Progenitor cell of endocrine pancreas (in vitro differentiated cells): Measurements from ENCODE around the gene SPATS2L. TPM values are rescaled to one million over a fixed set of nuclear protein-coding genes. Genes with fewer than 3 reads are reported as not detected.
A peak's percentile ranks its signal among the peaks of the same experiment; 100 is the strongest.

Experiments used
- DNase-seq: peaks from one replicate; pipeline ENCODE4 v3.0.0; 2021; ENCODE audit warnings: low spot score; ENCODE audit not compliant: unreplicated experiment
- H3K27ac Mint-ChIP-seq: 2 replicates; pipeline ENCODE4 v1.8.0; 2021; ENCODE audit warnings: mild to moderate bottlenecking, moderate library complexity, mixed read lengths
- H3K27me3 Mint-ChIP-seq: 2 replicates; pipeline ENCODE4 v1.8.0; 2021; ENCODE audit warnings: mixed read lengths
- H3K36me3 Mint-ChIP-seq: 2 replicates; pipeline ENCODE4 v1.8.0; 2022; ENCODE audit warnings: mixed read lengths; ENCODE audit not compliant: insufficient read depth
- H3K4me1 Mint-ChIP-seq: 2 replicates; pipeline ENCODE4 v1.8.0; 2021; ENCODE audit warnings: low read depth, mixed read lengths
- H3K4me3 Mint-ChIP-seq: 2 replicates; pipeline ENCODE4 v1.8.0; 2021; ENCODE audit warnings: low read depth, mild to moderate bottlenecking, moderate library complexity, mixed read lengths
- H3K9me3 Mint-ChIP-seq: 2 replicates; pipeline ENCODE4 v1.8.0; 2021; ENCODE audit warnings: low read depth, mixed read lengths
- total RNA-seq: library from RNA; stranded (reverse); gene quantifications from 2 replicates; pipeline ENCODE4 v1.2.1, GENCODE V29; 2021
- TF ChIP-seq, protein P1 (sequence below): fragments of 200-600 bp; sonication (generic); IDR thresholded peaks from one replicate; pipeline ENCODE4 v1.5.0; 2021; ENCODE audit warnings: antibody characterized with exemption, mild to moderate bottlenecking; ENCODE audit not compliant: unreplicated experiment

Gene SPATS2L
- total RNA-seq, 1 donor from 2014 or later = 110 TPM

DNA sequence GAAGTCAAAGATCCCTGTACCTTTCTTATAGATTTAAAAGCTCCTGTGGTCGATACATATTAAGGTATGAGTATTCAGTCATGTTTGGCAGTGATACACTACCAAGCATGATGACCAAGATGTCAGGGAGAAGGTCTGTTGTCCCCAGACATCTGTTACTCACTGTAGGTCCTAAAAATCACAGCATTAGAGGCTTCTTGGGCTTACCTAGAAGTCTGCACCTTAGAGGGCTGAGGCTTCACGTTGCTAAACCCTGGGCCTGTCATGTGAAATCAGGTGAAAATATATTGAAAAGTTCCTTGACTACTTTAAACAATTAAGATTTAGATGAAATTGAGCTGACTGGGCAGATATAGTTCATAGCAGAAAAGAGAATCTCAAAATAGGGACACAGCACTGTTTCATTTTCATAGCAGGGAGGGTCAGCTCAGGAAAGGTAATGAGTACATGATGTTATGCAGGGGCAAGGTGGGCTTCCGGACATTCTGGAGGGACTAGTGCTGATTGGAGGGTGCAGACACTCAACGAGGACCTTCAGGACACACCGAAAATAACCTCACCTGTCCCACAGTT is 78.7 kb downstream of the SPATS2L start:
- no peaks in the 10 kb centered on the region for H3K27me3 Mint-ChIP-seq
- H3K27ac Mint-ChIP-seq = no peak overlapping the region
- peaks cover under 1% of the 10 kb centered on the region for H3K9me3 Mint-ChIP-seq
- no peak for DNase-seq
- TF ChIP-seq, protein P1, sequence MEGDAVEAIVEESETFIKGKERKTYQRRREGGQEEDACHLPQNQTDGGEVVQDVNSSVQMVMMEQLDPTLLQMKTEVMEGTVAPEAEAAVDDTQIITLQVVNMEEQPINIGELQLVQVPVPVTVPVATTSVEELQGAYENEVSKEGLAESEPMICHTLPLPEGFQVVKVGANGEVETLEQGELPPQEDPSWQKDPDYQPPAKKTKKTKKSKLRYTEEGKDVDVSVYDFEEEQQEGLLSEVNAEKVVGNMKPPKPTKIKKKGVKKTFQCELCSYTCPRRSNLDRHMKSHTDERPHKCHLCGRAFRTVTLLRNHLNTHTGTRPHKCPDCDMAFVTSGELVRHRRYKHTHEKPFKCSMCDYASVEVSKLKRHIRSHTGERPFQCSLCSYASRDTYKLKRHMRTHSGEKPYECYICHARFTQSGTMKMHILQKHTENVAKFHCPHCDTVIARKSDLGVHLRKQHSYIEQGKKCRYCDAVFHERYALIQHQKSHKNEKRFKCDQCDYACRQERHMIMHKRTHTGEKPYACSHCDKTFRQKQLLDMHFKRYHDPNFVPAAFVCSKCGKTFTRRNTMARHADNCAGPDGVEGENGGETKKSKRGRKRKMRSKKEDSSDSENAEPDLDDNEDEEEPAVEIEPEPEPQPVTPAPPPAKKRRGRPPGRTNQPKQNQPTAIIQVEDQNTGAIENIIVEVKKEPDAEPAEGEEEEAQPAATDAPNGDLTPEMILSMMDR = no peak
- no peak overlapping the region for H3K4me3 Mint-ChIP-seq
- H3K36me3 Mint-ChIP-seq = peaks cover 16% of the 10 kb centered on the region
- H3K4me1 Mint-ChIP-seq = peaks cover 24% of the 10 kb centered on the region

DNA sequence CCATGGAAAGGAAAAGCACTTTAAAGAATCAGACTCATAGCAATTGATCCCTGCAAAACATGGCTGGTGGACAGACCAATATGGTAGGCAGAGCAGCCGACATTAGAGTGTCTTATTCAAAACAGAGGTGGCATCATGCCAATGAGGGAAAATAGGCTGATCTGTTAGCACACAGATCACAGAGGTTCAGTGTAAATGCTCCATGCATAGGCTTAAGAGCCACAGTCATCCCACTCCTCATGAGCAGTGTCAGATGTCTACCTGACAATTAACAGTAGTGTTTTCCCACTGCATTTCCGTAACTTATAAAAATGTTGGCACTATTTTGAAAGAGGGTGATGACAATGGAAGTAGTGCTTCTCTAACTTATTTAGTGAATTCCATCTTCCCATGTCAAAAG is 86.7 kb downstream of the SPATS2L start:
- peaks cover 16% of the 10 kb centered on the region for H3K9me3 Mint-ChIP-seq
- peaks cover 18% of the 10 kb centered on the region for H3K4me1 Mint-ChIP-seq
- TF ChIP-seq, protein P1 = no peak
- no peak overlapping the region for H3K27ac Mint-ChIP-seq
- H3K4me3 Mint-ChIP-seq = no peak overlapping the region
- no peaks in the 10 kb centered on the region for H3K27me3 Mint-ChIP-seq
- DNase-seq = no peak
- peaks cover 38% of the 10 kb centered on the region for H3K36me3 Mint-ChIP-seq

DNA sequence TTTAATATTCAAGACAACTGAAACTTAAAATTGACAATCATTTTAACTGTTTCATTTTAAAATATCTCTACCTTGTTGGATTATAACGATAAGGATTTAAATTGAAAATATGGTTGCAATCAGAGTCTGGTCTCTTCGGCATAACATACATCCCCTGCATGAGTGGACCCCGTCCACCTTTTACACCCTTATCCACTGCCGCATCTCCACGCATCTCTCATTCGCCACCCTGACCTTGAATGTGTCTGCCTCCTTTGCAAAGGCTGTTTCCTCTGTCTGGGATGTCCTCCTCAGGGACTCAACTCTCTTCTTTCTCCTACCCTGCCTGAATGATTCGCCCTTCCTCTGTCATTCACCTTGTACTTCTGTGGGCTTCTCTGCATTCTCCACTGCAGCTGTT is 87.6 kb downstream of the SPATS2L start:
- Mint-ChIP-seq H3K27ac (peak overlapping the region; percentile 11), H3K9me3 (peaks cover 16% of the 10 kb centered on the region), H3K27me3 (no peaks in the 10 kb centered on the region), H3K4me3 (no peak overlapping the region), H3K4me1 (peaks cover 18% of the 10 kb centered on the region), H3K36me3 (peaks cover 36% of the 10 kb centered on the region)
- TF ChIP-seq, protein P1 = no peak
- no peak for DNase-seq

DNA sequence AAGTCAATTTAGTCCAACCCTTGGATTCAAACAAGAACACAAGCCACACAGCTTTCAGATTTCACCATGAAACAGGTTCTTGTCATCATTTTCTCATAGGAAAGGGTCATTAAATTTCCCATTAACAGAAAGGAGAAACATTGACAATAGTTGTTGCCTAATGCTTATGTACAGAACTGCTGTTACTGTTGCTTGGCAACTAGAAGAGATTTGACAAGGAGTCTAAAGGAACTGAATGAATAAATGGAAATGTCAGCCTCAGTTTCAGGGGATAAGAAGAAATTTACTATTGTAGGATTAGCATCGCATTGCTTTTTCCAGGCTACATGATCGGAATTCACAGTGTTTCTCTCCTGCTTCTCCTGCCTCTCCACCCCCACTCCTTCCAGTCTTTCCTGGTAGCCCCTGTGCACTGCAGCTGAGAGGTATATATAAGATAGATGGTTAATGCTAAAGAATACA is 90.3 kb downstream of the SPATS2L start:
- peaks cover 23% of the 10 kb centered on the region for H3K36me3 Mint-ChIP-seq

DNA sequence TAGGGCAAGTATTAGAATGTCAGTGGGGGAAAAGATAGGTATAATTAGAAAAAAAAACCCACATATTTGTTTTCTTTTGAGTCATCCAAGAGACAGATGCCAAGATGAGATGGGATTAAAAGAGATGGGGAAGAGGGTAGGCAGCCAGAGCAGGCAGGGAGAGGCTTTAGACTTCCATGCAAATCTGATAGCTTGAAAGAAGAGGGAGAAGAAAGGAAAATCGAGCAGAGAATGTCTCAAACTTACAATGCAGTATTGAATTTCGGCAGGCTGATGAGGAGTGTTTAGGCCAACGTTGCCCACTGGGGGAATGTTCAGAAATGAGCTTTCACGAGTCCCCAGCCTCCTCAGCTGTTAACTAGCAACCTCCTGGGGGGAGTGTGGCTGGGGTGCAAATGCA is 91.3 kb downstream of the SPATS2L start:
- Mint-ChIP-seq H3K4me1 (peaks cover 28% of the 10 kb centered on the region), H3K4me3 (no peak overlapping the region)

More for the DNA sequence above, 90.3 kb downstream of the SPATS2L start:
- TF ChIP-seq, protein P1 = no peak
- Mint-ChIP-seq H3K9me3 (peaks cover 11% of the 10 kb centered on the region), H3K4me1 (peaks cover 28% of the 10 kb centered on the region), H3K27me3 (no peaks in the 10 kb centered on the region), H3K27ac (peak overlapping the region; percentile 61), H3K4me3 (no peak overlapping the region)
- no peak for DNase-seq

More for the DNA sequence above, 91.3 kb downstream of the SPATS2L start:
- peak overlapping the region; percentile 8 for H3K27ac Mint-ChIP-seq
- peaks cover 3% of the 10 kb centered on the region for H3K9me3 Mint-ChIP-seq
- TF ChIP-seq, protein P1 = no peak
- DNase-seq = no peak
- H3K36me3 Mint-ChIP-seq = peaks cover 21% of the 10 kb centered on the region
- no peaks in the 10 kb centered on the region for H3K27me3 Mint-ChIP-seq
